H1 (cell line): Measurements from ENCODE around the gene CHST3. TPM values are rescaled to one million over a fixed set of nuclear protein-coding genes. Genes with fewer than 3 reads are reported as not detected.

Experiments
- CTCF ChIA-PET: fragments of 300-600 bp; sonication (Branson Sonifier 250); formaldehyde crosslinking; loops from one replicate; lab custom pipeline; 2021; ENCODE audit not compliant: partially characterized antibody; lab: Charles Lee
- POLR2A ChIA-PET: fragments of 300-600 bp; sonication (Branson Sonifier 250); formaldehyde crosslinking; loops from one replicate; lab custom pipeline; 2021; ENCODE audit warnings: inconsistent platforms; ENCODE audit not compliant: partially characterized antibody; lab: Charles Lee
- DNase-seq, 2 experiments: peaks; one replicate each; pipeline versions ENCODE4 v3.0.0 to v3.0.0-alpha.2; 2010 to 2022; ENCODE audit warnings: low spot score in 2 of 2, low read depth in 1 of 2, mixed read lengths in 1 of 2
- FAIRE-seq: peaks from 2 replicates; lab custom pipeline; 2011; peaks lifted over from hg19 to GRCh38; lab: Jason Lieb, UNC
- H2AFZ ChIP-seq: 2 replicates; pipeline ENCODE4 v1.8.1; 2012; ENCODE audit warnings: low read length, inconsistent platforms
- H2AK5ac ChIP-seq: 2 replicates; pipeline ENCODE4 v1.6.1; 2013; ENCODE audit warnings: low read depth, low read length
- H2BK120ac ChIP-seq: replicated peaks from 2 replicates; pipeline ENCODE3; 2013; ENCODE audit warnings: low read depth, low read length, inconsistent platforms
- H2BK12ac ChIP-seq: 2 replicates; pipeline ENCODE4 v1.6.1; 2013; ENCODE audit warnings: low read depth, low read length
- H2BK15ac ChIP-seq: 2 replicates; pipeline ENCODE4 v1.6.1; 2013; ENCODE audit warnings: low read length
- H2BK20ac ChIP-seq: 2 replicates; pipeline ENCODE4 v1.6.1; 2013; ENCODE audit warnings: low read length
- H2BK5ac ChIP-seq: 2 replicates; pipeline ENCODE4 v1.6.1; 2013; ENCODE audit warnings: low read depth, low read length
- H3K14ac ChIP-seq: 2 replicates; pipeline ENCODE4 v1.6.1; 2013; ENCODE audit warnings: inconsistent platforms; ENCODE audit not compliant: insufficient read length
- H3K18ac ChIP-seq: 2 replicates; pipeline ENCODE4 v1.6.1; 2013; ENCODE audit warnings: low read length; ENCODE audit errors: extremely low read depth
- H3K23ac ChIP-seq: 2 replicates; pipeline ENCODE4 v1.6.1; 2013; ENCODE audit warnings: inconsistent platforms; ENCODE audit not compliant: insufficient read length
- H3K23me2 ChIP-seq: 2 replicates; pipeline ENCODE4 v1.6.1; 2013; ENCODE audit warnings: low read depth, low read length
- H3K27ac ChIP-seq: 2 replicates; pipeline ENCODE4 v1.6.1; 2011; ENCODE audit warnings: low read depth, low read length, inconsistent platforms
- H3K27me3 ChIP-seq, 4 experiments: replicated peaks in 1 of 4; 1 replicate in 1 of 4; 2 replicates in 3 of 4; pipeline versions ENCODE4 v1.6.1 to v1.8.1; 2011 to 2013; ENCODE audit warnings: low read length in 3 of 4, mild to moderate bottlenecking in 3 of 4, inconsistent platforms in 2 of 4, mixed read lengths in 2 of 4, moderate library complexity in 1 of 4; ENCODE audit not compliant: control insufficient read depth in 3 of 4, insufficient read depth in 3 of 4; ENCODE audit errors: extremely low read depth in 1 of 4
- H3K36me3 ChIP-seq, 4 experiments: 2 replicates each; pipeline versions ENCODE4 v1.6.1 to v1.8.1; 2011 to 2013; ENCODE audit warnings: mild to moderate bottlenecking in 4 of 4, low read length in 3 of 4, moderate library complexity in 2 of 4, control low read depth in 1 of 4, inconsistent platforms in 1 of 4; ENCODE audit not compliant: insufficient read depth in 4 of 4, control insufficient read depth in 2 of 4
- H3K4ac ChIP-seq: replicated peaks from 2 replicates; pipeline ENCODE3; 2013; ENCODE audit warnings: low read length, low read depth, mixed read lengths, inconsistent platforms; ENCODE audit not compliant: insufficient read length
- H3K4me1 ChIP-seq, 4 experiments: replicated peaks in 1 of 4; 1 replicate in 1 of 4; 2 replicates in 3 of 4; pipeline versions ENCODE4 v1.6.1 to v1.8.1; 2011 to 2013; ENCODE audit warnings: low read length in 3 of 4, inconsistent platforms in 2 of 4, mixed read lengths in 1 of 4; ENCODE audit not compliant: insufficient read depth in 4 of 4, control insufficient read depth in 3 of 4
- H3K4me2 ChIP-seq, 2 experiments: 2 replicates each; pipeline versions ENCODE4 v1.6.1 to v1.8.1; 2011 to 2013; ENCODE audit warnings: low read depth in 2 of 2, low read length in 2 of 2, control low read depth in 1 of 2, inconsistent platforms in 1 of 2, mild to moderate bottlenecking in 1 of 2; ENCODE audit not compliant: insufficient read depth in 1 of 2
- H3K4me3 ChIP-seq, 4 experiments: fragments of 200-600, 300-600 bp in 1 of 4; sonication (generic), shearing (Covaris generic), sonication (Bioruptor Twin) in 1 of 4; 2 replicates each; pipeline versions ENCODE4 v1.5.1 to v1.8.1; 2011 to 2016; ENCODE audit warnings: low read length in 4 of 4, low read depth in 3 of 4, control low read depth in 2 of 4, inconsistent platforms in 2 of 4, mild to moderate bottlenecking in 2 of 4, mixed read lengths in 1 of 4, moderate library complexity in 1 of 4; ENCODE audit not compliant: insufficient read depth in 2 of 4; ENCODE audit errors: extremely low read depth in 1 of 4
- H3K56ac ChIP-seq: replicated peaks from 2 replicates; pipeline ENCODE3; 2013; ENCODE audit warnings: low read depth, mild to moderate bottlenecking, mixed read lengths, low read length, inconsistent platforms; ENCODE audit not compliant: insufficient read length
- H3K79me1 ChIP-seq: 2 replicates; pipeline ENCODE4 v1.6.1; 2013; ENCODE audit warnings: low read depth, low read length, control low read depth
- H3K79me2 ChIP-seq, 2 experiments: 2 replicates each; pipeline versions ENCODE4 v1.6.1 to v1.8.1; 2012 to 2013; ENCODE audit warnings: low read length in 2 of 2, mild to moderate bottlenecking in 2 of 2, inconsistent platforms in 1 of 2; ENCODE audit not compliant: insufficient read depth in 2 of 2, control insufficient read depth in 1 of 2
- H3K9ac ChIP-seq, 4 experiments: replicated peaks in 1 of 4; 1 replicate in 1 of 4; 2 replicates in 3 of 4; pipeline versions ENCODE4 v1.6.1 to v1.8.1; 2011 to 2013; ENCODE audit warnings: low read depth in 3 of 4, low read length in 3 of 4, control low read depth in 2 of 4, mild to moderate bottlenecking in 2 of 4, moderate library complexity in 2 of 4, inconsistent platforms in 1 of 4; ENCODE audit errors: extremely low read depth in 1 of 4
- H3K9me3 ChIP-seq, 2 experiments: 2 replicates each; pipeline versions ENCODE4 v1.6.1 to v1.8.1; 2012 to 2013; ENCODE audit warnings: mild to moderate bottlenecking in 2 of 2, moderate library complexity in 2 of 2, control low read depth in 1 of 2, inconsistent platforms in 1 of 2, low read depth in 1 of 2, low read length in 1 of 2, mixed read lengths in 1 of 2; ENCODE audit not compliant: insufficient read depth in 2 of 2
- H4K20me1 ChIP-seq, 2 experiments: replicated peaks in 1 of 2; 2 replicates each; pipeline versions ENCODE3 to v1.8.1; 2011 to 2013; ENCODE audit warnings: inconsistent platforms in 2 of 2, low read length in 2 of 2, mild to moderate bottlenecking in 1 of 2; ENCODE audit not compliant: insufficient read depth in 2 of 2, control insufficient read depth in 1 of 2
- H4K5ac ChIP-seq: 2 replicates; pipeline ENCODE4 v1.6.1; 2013; ENCODE audit warnings: low read length, low read depth, mixed read lengths, inconsistent platforms; ENCODE audit not compliant: insufficient read length
- H4K8ac ChIP-seq: 2 replicates; pipeline ENCODE4 v1.8.0; 2013; ENCODE audit warnings: mild to moderate bottlenecking, moderate library complexity, low read length, inconsistent platforms; ENCODE audit not compliant: insufficient read depth; ENCODE audit errors: extremely low read depth
- H4K91ac ChIP-seq: replicated peaks from 2 replicates; pipeline ENCODE3; 2013; ENCODE audit warnings: low read length, mixed read lengths, inconsistent platforms; ENCODE audit not compliant: insufficient read length
- ASH2L ChIP-seq: fragments of 200-600, 300-600 bp; sonication (generic); IDR thresholded peaks from one replicate; pipeline ENCODE4 v1.7.1; 2017; ENCODE audit warnings: low read length
- CHD2 ChIP-seq: IDR thresholded peaks from 2 replicates; pipeline ENCODE4 v1.6.1; 2012; ENCODE audit warnings: low read length, improper control_type of control experiment
- EP300 ChIP-seq, 2 experiments: IDR thresholded peaks; 1 replicate in 1 of 2; 2 replicates in 1 of 2; pipeline ENCODE4 v1.6.1; 2011 to 2012; ENCODE audit warnings: low read depth in 2 of 2, low read length in 2 of 2, mild to moderate bottlenecking in 2 of 2, borderline replicate concordance in 1 of 2, inconsistent platforms in 1 of 2, moderate library complexity in 1 of 2
- HDAC2 ChIP-seq, 2 experiments: fragments of 300-600 bp in 1 of 2; sonication (generic) in 1 of 2; IDR thresholded peaks; 2 replicates each; pipeline ENCODE4 v1.6.1; 2011 to 2012; ENCODE audit warnings: low read depth in 2 of 2, low read length in 2 of 2, mild to moderate bottlenecking in 2 of 2, moderate library complexity in 2 of 2, borderline replicate concordance in 1 of 2, inconsistent platforms in 1 of 2
- HDAC6 ChIP-seq: IDR thresholded peaks from one replicate; pipeline ENCODE4 v1.7.1; 2012; ENCODE audit warnings: low read depth, mild to moderate bottlenecking, inconsistent platforms, low read length, moderate library complexity
- JUND ChIP-seq: IDR thresholded peaks from 2 replicates; pipeline ENCODE4 v1.6.1; 2011; ENCODE audit warnings: mild to moderate bottlenecking, improper control_type of control experiment, low read length
- MAFK ChIP-seq: IDR thresholded peaks from 2 replicates; pipeline ENCODE4 v1.6.1; 2012; ENCODE audit warnings: low read depth, mild to moderate bottlenecking, improper control_type of control experiment, low read length
- NANOG ChIP-seq: IDR thresholded peaks from 2 replicates; pipeline ENCODE4 v1.6.1; 2011; ENCODE audit warnings: low read length, low read depth, mild to moderate bottlenecking, inconsistent platforms; ENCODE audit not compliant: insufficient read depth, poor library complexity, severe bottlenecking
- POU5F1 ChIP-seq: IDR thresholded peaks from 2 replicates; pipeline ENCODE4 v1.6.1; 2011; ENCODE audit warnings: low read depth, mild to moderate bottlenecking, low read length, moderate library complexity
- RBBP5 ChIP-seq: IDR thresholded peaks from 2 replicates; pipeline ENCODE4 v1.7.1; 2012; ENCODE audit warnings: low read depth, mild to moderate bottlenecking, inconsistent platforms, low read length, moderate library complexity, borderline replicate concordance
- TBP ChIP-seq: IDR thresholded peaks from 2 replicates; pipeline ENCODE4 v1.6.1; 2011; ENCODE audit warnings: low read depth, low read length, improper control_type of control experiment
- YY1 ChIP-seq: IDR thresholded peaks from 2 replicates; pipeline ENCODE4 v1.6.1; 2011; ENCODE audit warnings: low read depth, mild to moderate bottlenecking, low read length
- WGBS, 2 experiments: shearing (Covaris generic) in 1 of 2; methylation state at CpG; one replicate each; pipeline versions ENCODE4 v1.1.6 to v1.1.7; 2013 to 2015; ENCODE audit warnings: low lambda C conversion rate in 2 of 2, mixed read lengths in 2 of 2, inconsistent platforms in 1 of 2, low coverage in 1 of 2, missing lambda C conversion rate in 1 of 2; ENCODE audit not compliant: insufficient replicate concordance in 2 of 2, insufficient coverage in 1 of 2, insufficient read length in 1 of 2; ENCODE audit errors: extremely low coverage in 1 of 2, missing lambda C conversion rate in 1 of 2; 5-methylcytosine and 5-hydroxymethylcytosine counted together
- polyA plus RNA-seq, 7 experiments: library from polyadenylated mRNA; depleted of rRNA in 3 of 7; stranded (reverse) in 5 of 7; unstranded in 2 of 7; fragments of >200 nt in 5 of 7; fragments of 200-250 nt in 2 of 7; gene quantifications; 1 replicate in 5 of 7; 2 replicates in 1 of 7; 4 replicates in 1 of 7; pipeline versions ENCODE4 v1.2.1 to v1.2.3, GENCODE V29; 2011 to 2013; ENCODE audit warnings: missing spikeins in 2 of 7, mixed read lengths in 2 of 7
- total RNA-seq: library from RNA; stranded (reverse); fragmentation: NEBNext Ultra II Directional; extraction: Animal tissue kit (Norgen Biotek cat#: 25700); gene quantifications from 2 replicates; pipeline ENCODE4 v1.2.1, GENCODE V29; 2021

CHST3 gene
- total and polyA plus RNA-seq, 2 of the 8 experiments (the other 6 are each of a cell fraction or from before 2014, with no cell fraction given): 2.0 to 5.8 TPM

DNA sequence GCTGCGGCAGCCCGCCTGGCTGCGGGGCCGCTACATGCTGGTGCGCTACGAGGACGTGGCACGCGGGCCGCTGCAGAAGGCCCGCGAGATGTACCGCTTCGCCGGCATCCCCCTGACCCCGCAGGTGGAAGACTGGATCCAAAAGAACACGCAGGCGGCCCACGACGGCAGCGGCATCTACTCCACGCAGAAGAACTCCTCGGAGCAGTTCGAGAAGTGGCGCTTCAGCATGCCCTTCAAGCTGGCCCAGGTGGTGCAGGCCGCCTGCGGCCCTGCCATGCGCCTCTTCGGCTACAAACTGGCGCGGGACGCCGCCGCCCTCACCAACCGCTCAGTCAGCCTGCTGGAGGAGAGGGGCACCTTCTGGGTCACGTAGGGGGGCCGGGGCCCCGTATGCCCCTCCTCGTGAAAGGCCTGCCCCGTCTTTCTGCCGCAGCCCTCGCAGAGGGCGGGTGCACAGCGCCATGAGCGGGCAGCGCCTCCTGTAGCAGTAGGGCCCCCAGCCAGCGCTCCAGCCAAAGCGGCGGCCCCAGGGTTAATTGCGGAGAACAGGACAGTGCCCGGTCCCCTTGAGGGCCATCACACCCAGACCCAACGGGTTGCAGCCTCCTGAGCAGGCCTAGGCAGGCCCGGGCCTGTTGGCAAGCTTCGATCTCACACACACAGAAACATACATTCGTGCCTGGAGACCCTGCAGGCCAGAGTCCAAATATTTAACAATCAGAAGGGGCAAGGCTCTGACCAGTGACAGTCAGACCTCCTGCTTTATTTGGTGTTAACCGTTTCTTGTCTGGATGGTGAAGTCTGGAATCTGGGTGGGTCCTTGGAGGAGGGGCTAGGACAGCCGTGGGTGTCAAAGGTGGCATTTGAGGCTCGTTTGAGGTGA, 44.1 kb downstream of the CHST3 start:
- H3K79me2 ChIP-seq: no peaks in the 10 kb centered on the region
- no peaks in the 10 kb centered on the region for H4K20me1 ChIP-seq
- no peaks in the 10 kb centered on the region for H3K79me1 ChIP-seq
- no peak overlapping the region for H2BK15ac ChIP-seq
- no peak overlapping the region for H4K91ac ChIP-seq
- peak overlapping the region; percentile 68; the same call in 1 of the 2 replicates for H2BK5ac ChIP-seq
- H3K9ac ChIP-seq: no peak overlapping the region
- no peak overlapping the region for H3K18ac ChIP-seq
- no peak overlapping the region for H2BK20ac ChIP-seq
- H4K8ac ChIP-seq: peak overlapping the region; percentile 9; the same call in 1 of the 2 replicates
- H3K4me3 ChIP-seq: no peak overlapping the region
- WGBS, 2 experiments: 95% methylated on average over 53 of the region's 58 CpGs; no CpG with 5 or more reads in 1 of the 2 experiments
- no peak overlapping the region for H2AK5ac ChIP-seq
- POLR2A ChIA-PET: interaction anchor here (1.0 kb wide), 1 partner anchor 81 kb away, joined by 3 read pairs; no protein-coding TSS in a partner anchor
- H3K23me2 ChIP-seq: no peaks in the 10 kb centered on the region
- H4K5ac ChIP-seq: no peak overlapping the region
- no peak overlapping the region for H3K27ac ChIP-seq
- H2AFZ ChIP-seq: no peak overlapping the region
- H3K14ac ChIP-seq: no peak overlapping the region
- H3K9me3 ChIP-seq: no peaks in the 10 kb centered on the region
- CTCF ChIA-PET: interaction anchor here (0.8 to 2.4 kb wide), 4 partner anchors 10 to 52 kb away, joined by 3 to 7 read pairs (median 4); no protein-coding TSS in a partner anchor
- no peak overlapping the region for H3K56ac ChIP-seq
- no peak overlapping the region for H3K4ac ChIP-seq
- FAIRE-seq (no peak), DNase-seq (no peak)
- H3K23ac ChIP-seq: no peak overlapping the region
- no peak overlapping the region for H2BK120ac ChIP-seq
- H3K27me3 ChIP-seq: no peaks in the 10 kb centered on the region
- no peak overlapping the region for H2BK12ac ChIP-seq
- H3K36me3 ChIP-seq: peaks cover 0 to 5% (median 0%) of the 10 kb centered on the region in 4 experiments; a peak in 2 of 8 replicates
- H3K4me2 ChIP-seq: no peak overlapping the region
- H3K4me1 ChIP-seq: no peaks in the 10 kb centered on the region; a peak in 1 of 7 replicates
- TF ChIP-seq YY1 (no peak), HDAC6 (no peak), TBP (no peak), EP300 (IDR thresholded peaks at IDR 0.05; ENCODE audit: borderline replicate concordance in 1 of 2, low read depth in 2 of 2, low read length in 2 of 2) (no peak), ASH2L (no peak), RBBP5 (no peak), POU5F1 (no peak), HDAC2 (IDR thresholded peaks at IDR 0.05; ENCODE audit: borderline replicate concordance in 1 of 2, low read depth in 2 of 2, low read length in 2 of 2) (no peak), NANOG (no peak), CHD2 (no peak), JUND (no peak), MAFK (no peak)
